ENCODE results near the gene RNF26. TPM values are rescaled to one million over a fixed set of nuclear protein-coding genes. Genes with fewer than 3 reads are reported as not detected.

RNF26 gene
- total and polyA plus RNA-seq, 2 of the 13 experiments (the other 11 are each of a cell fraction or from before 2014, with no cell fraction given), result 11.9 to 26.3 TPM

DNA sequence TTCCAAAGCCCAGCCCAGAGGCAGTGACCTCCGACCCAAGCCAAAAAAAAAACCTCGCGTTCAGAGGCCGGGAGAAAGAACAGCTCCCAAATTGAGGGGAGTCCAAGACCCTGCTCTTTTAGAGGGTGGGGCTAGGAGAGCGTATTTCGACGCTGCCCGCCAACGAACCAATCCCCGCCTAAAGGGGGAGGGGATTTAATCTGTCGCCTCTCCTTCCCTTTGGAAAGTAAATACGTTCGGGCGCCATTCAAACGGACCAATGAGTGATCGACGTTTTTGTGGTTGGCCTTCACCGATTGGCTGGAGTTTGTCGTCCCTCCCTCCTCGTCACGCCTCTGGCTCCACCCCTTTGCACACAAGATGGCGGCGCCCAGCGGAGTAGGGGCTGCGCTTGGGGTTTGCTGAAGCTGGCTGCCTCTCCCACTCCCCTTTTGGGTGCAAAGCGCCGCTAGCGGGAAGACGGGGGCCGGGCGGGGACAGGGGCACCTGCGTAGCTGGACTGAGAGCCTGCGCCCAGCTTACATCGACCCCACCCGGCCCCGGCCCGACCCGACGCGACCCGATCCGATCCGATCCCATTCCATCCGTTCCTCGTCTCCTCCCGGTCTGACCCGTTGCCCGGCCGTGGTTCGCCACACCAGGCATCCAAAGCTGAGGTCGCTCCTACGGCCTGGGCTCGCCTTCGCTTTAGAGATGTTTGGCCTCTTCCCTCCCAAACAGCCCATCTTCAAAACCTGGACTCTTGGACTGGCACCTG lies at the start of gene RNF26 (continued):
- TF ChIP-seq HNRNPL (IDR thresholded peaks at IDR 0.05; ENCODE audit: low read depth, low read length) (0 out of 2 replicates have a peak, but pooled peaks have one; percentile 62), RBFOX2 (IDR thresholded peaks at IDR 0.05; ENCODE audit: low read depth, low read length) (peak; percentile 88), NKX3-1 (CRISPR knock-in tag; IDR thresholded peaks at IDR 0.05) (0 out of 2 replicates have a peak, but pooled peaks have one; percentile 80), GATAD1 (CRISPR knock-in tag; IDR thresholded peaks at IDR 0.05) (peak; percentile 96), NFIC (IDR thresholded peaks at IDR 0.05; ENCODE audit: low read length) (no peak), ZSCAN20 (CRISPR knock-in tag; IDR thresholded peaks at IDR 0.05; ENCODE audit: borderline replicate concordance) (0 out of 2 replicates have a peak, but pooled peaks have one; percentile 78), FOXK2 (IDR thresholded peaks at IDR 0.05) (peak; percentile 77), MED13 (CRISPR knock-in tag; IDR thresholded peaks at IDR 0.05) (0 out of 2 replicates have a peak, but pooled peaks have one; percentile 52), NFYC (CRISPR knock-in tag; IDR thresholded peaks at IDR 0.05) (peak; percentile 95), ZBTB8A (CRISPR knock-in tag; IDR thresholded peaks at IDR 0.05; ENCODE audit: borderline replicate concordance, low read depth) (no peak), FOXO1 (CRISPR knock-in tag; IDR thresholded peaks at IDR 0.05) (no peak), ZNF607 (CRISPR knock-in tag; IDR thresholded peaks at IDR 0.05; ENCODE audit: borderline replicate concordance) (peak; percentile 48; the same call in 1 of the 2 replicates), ZNF772 (CRISPR knock-in tag; IDR thresholded peaks at IDR 0.05) (0 out of 2 replicates have a peak, but pooled peaks have one; percentile 35), TCF7L2 (IDR thresholded peaks at IDR 0.05; ENCODE audit: low read depth, low read length) (no peak)
- TF ChIP-seq, protein P1, sequence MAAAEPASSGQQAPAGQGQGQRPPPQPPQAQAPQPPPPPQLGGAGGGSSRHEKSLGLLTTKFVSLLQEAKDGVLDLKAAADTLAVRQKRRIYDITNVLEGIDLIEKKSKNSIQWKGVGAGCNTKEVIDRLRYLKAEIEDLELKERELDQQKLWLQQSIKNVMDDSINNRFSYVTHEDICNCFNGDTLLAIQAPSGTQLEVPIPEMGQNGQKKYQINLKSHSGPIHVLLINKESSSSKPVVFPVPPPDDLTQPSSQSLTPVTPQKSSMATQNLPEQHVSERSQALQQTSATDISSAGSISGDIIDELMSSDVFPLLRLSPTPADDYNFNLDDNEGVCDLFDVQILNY (CRISPR knock-in tag; conservative IDR thresholded peaks at IDR 0.05), result peak; percentile 51; the same call in 1 of the 2 replicates
- TF ChIP-seq, protein P2, sequence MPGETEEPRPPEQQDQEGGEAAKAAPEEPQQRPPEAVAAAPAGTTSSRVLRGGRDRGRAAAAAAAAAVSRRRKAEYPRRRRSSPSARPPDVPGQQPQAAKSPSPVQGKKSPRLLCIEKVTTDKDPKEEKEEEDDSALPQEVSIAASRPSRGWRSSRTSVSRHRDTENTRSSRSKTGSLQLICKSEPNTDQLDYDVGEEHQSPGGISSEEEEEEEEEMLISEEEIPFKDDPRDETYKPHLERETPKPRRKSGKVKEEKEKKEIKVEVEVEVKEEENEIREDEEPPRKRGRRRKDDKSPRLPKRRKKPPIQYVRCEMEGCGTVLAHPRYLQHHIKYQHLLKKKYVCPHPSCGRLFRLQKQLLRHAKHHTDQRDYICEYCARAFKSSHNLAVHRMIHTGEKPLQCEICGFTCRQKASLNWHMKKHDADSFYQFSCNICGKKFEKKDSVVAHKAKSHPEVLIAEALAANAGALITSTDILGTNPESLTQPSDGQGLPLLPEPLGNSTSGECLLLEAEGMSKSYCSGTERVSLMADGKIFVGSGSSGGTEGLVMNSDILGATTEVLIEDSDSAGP (CRISPR knock-in tag; IDR thresholded peaks at IDR 0.05; ENCODE audit: borderline replicate concordance), result peak; percentile 79
- TF ChIP-seq, protein P3, sequence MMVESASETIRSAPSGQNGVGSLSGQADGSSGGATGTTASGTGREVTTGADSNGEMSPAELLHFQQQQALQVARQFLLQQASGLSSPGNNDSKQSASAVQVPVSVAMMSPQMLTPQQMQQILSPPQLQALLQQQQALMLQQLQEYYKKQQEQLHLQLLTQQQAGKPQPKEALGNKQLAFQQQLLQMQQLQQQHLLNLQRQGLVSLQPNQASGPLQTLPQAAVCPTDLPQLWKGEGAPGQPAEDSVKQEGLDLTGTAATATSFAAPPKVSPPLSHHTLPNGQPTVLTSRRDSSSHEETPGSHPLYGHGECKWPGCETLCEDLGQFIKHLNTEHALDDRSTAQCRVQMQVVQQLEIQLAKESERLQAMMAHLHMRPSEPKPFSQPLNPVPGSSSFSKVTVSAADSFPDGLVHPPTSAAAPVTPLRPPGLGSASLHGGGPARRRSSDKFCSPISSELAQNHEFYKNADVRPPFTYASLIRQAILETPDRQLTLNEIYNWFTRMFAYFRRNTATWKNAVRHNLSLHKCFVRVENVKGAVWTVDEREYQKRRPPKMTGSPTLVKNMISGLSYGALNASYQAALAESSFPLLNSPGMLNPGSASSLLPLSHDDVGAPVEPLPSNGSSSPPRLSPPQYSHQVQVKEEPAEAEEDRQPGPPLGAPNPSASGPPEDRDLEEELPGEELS (CRISPR knock-in tag; IDR thresholded peaks at IDR 0.05), result peak; percentile 41; the same call in 1 of the 2 replicates
- TF ChIP-seq, protein P4, sequence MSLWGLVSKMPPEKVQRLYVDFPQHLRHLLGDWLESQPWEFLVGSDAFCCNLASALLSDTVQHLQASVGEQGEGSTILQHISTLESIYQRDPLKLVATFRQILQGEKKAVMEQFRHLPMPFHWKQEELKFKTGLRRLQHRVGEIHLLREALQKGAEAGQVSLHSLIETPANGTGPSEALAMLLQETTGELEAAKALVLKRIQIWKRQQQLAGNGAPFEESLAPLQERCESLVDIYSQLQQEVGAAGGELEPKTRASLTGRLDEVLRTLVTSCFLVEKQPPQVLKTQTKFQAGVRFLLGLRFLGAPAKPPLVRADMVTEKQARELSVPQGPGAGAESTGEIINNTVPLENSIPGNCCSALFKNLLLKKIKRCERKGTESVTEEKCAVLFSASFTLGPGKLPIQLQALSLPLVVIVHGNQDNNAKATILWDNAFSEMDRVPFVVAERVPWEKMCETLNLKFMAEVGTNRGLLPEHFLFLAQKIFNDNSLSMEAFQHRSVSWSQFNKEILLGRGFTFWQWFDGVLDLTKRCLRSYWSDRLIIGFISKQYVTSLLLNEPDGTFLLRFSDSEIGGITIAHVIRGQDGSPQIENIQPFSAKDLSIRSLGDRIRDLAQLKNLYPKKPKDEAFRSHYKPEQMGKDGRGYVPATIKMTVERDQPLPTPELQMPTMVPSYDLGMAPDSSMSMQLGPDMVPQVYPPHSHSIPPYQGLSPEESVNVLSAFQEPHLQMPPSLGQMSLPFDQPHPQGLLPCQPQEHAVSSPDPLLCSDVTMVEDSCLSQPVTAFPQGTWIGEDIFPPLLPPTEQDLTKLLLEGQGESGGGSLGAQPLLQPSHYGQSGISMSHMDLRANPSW (CRISPR knock-in tag; IDR thresholded peaks at IDR 0.05; ENCODE audit: borderline replicate concordance), result no peak
- TF ChIP-seq, protein P5, sequence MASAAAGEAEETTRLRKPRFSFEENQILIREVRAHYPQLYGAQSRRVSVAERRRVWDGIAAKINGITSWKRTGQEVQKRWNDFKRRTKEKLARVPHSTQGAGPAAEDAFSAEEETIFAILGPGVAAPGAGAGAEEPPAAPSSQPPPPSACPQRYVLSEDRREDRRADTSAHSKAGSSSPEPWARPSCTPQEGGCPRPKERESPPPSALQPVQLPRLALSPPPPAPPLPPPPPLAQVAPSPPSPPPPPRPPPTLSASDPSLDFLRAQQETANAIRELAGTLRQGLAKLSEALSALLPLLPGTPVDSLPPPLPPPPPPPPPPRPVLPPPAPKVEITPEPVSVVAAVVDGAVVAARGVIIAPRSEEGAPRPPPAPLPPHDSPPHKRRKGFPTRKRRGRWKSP (CRISPR knock-in tag; IDR thresholded peaks at IDR 0.05), result no peak
- TF ChIP-seq, protein P6, sequence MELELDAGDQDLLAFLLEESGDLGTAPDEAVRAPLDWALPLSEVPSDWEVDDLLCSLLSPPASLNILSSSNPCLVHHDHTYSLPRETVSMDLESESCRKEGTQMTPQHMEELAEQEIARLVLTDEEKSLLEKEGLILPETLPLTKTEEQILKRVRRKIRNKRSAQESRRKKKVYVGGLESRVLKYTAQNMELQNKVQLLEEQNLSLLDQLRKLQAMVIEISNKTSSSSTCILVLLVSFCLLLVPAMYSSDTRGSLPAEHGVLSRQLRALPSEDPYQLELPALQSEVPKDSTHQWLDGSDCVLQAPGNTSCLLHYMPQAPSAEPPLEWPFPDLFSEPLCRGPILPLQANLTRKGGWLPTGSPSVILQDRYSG (CRISPR knock-in tag; IDR thresholded peaks at IDR 0.05), result peak; percentile 31; the same call in 1 of the 2 replicates
